WTC11 (cell line): Measurements from ENCODE around the gene PNLIP. TPM values are rescaled to one million over a fixed set of nuclear protein-coding genes. Genes with fewer than 3 reads are reported as not detected.

ENCODE experiments used
- ATAC-seq: fragments of 200-7000 bp; cut with Tn5 transposase; 2 replicates; pipeline ENCODE4 v1.10.0; 2021; ENCODE audit warnings: mild to moderate bottlenecking, moderate library complexity
- CTCF ChIA-PET: fragments of 300-600 bp; sonication (Branson Sonifier 250); formaldehyde crosslinking; loops from one replicate; lab custom pipeline; 2021; ENCODE audit warnings: antibody characterized with exemption; lab: Charles Lee
- POLR2A ChIA-PET: fragments of 350-600 bp; sonication (Branson Sonifier 250); formaldehyde crosslinking; loops from one replicate; lab custom pipeline; 2021; ENCODE audit warnings: antibody characterized with exemption; lab: Charles Lee
- DNase-seq: peaks from one replicate; pipeline ENCODE4 v3.0.0; 2021; ENCODE audit warnings: low spot score
- H3K27ac Mint-ChIP-seq: 2 replicates; pipeline ENCODE4 v1.8.0; 2021; ENCODE audit warnings: mixed read lengths
- H3K27me3 Mint-ChIP-seq: 2 replicates; pipeline ENCODE4 v1.8.0; 2021; ENCODE audit warnings: low read depth, mild to moderate bottlenecking, moderate library complexity, mixed read lengths
- H3K36me3 Mint-ChIP-seq: 2 replicates; pipeline ENCODE4 v1.8.0; 2021; ENCODE audit warnings: mixed read lengths
- H3K4me1 Mint-ChIP-seq: 2 replicates; pipeline ENCODE4 v1.8.0; 2022; ENCODE audit warnings: mixed read lengths
- H3K4me3 Mint-ChIP-seq: 2 replicates; pipeline ENCODE4 v1.8.0; 2021; ENCODE audit warnings: mild to moderate bottlenecking, moderate library complexity, mixed read lengths
- H3K9me3 Mint-ChIP-seq: 2 replicates; pipeline ENCODE4 v1.8.0; 2021; ENCODE audit warnings: mixed read lengths
- ATF1 ChIP-seq: sonication (generic); formaldehyde crosslinking; IDR thresholded peaks from 2 replicates; pipeline ENCODE4 v1.8.1; 2023; ENCODE audit warnings: mild to moderate bottlenecking, moderate library complexity, missing genetic modification reagents
- CREB1 ChIP-seq: sonication (generic); formaldehyde crosslinking; IDR thresholded peaks from 2 replicates; pipeline ENCODE4 v1.8.0; 2023; ENCODE audit warnings: mild to moderate bottlenecking, missing genetic modification reagents
- ELF4 ChIP-seq: sonication (generic); formaldehyde crosslinking; IDR thresholded peaks from 2 replicates; pipeline ENCODE4 v1.8.1; 2022; ENCODE audit warnings: low read depth, mild to moderate bottlenecking, moderate library complexity, missing genetic modification reagents
- EMX1 ChIP-seq: fragments of 250-450 bp; sonication (Bioruptor Pico); IDR thresholded peaks from 2 replicates; pipeline ENCODE4 v1.8.0; 2021; ENCODE audit warnings: mild to moderate bottlenecking
- FOXJ3 ChIP-seq: sonication (generic); formaldehyde crosslinking; IDR thresholded peaks from 2 replicates; pipeline ENCODE4 v1.9.0; 2021; ENCODE audit warnings: missing genetic modification reagents, mild to moderate bottlenecking, borderline replicate concordance
- FOXK1 ChIP-seq: sonication (generic); formaldehyde crosslinking; IDR thresholded peaks from 2 replicates; pipeline ENCODE4 v1.8.0; 2022; ENCODE audit warnings: mild to moderate bottlenecking, moderate library complexity, missing genetic modification reagents
- GABPB1 ChIP-seq: sonication (generic); formaldehyde crosslinking; IDR thresholded peaks from 2 replicates; pipeline ENCODE4 v1.8.1; 2023; ENCODE audit warnings: mild to moderate bottlenecking, missing genetic modification reagents
- GTF2I ChIP-seq: fragments of 250-450 bp; sonication (Bioruptor Pico); conservative IDR thresholded peaks from 2 replicates; pipeline ENCODE4 v1.4.0; 2021; ENCODE audit warnings: mild to moderate bottlenecking
- NFATC4 ChIP-seq: fragments of 250-450 bp; sonication (Bioruptor Pico); IDR thresholded peaks from 2 replicates; pipeline ENCODE4 v1.9.0; 2021; ENCODE audit warnings: mild to moderate bottlenecking
- PRDM15 ChIP-seq: sonication (generic); formaldehyde crosslinking; IDR thresholded peaks from 2 replicates; pipeline ENCODE4 v1.8.0; 2022; ENCODE audit warnings: missing genetic modification reagents
- PRRX2 ChIP-seq: fragments of 250-450 bp; sonication (Bioruptor Pico); IDR thresholded peaks from 2 replicates; pipeline ENCODE4 v1.8.0; 2021; ENCODE audit warnings: mild to moderate bottlenecking
- TCF7 ChIP-seq: sonication (generic); formaldehyde crosslinking; IDR thresholded peaks from 2 replicates; pipeline ENCODE4 v1.8.0; 2022; ENCODE audit warnings: mild to moderate bottlenecking, low read depth, missing genetic modification reagents, moderate library complexity
- TEAD1 ChIP-seq: sonication (generic); formaldehyde crosslinking; IDR thresholded peaks from 2 replicates; pipeline ENCODE4 v1.8.0; 2022; ENCODE audit warnings: mild to moderate bottlenecking, missing genetic modification reagents
- ZBTB43 ChIP-seq: sonication (generic); formaldehyde crosslinking; IDR thresholded peaks from 2 replicates; pipeline ENCODE4 v1.8.1; 2023; ENCODE audit warnings: mild to moderate bottlenecking, missing genetic modification reagents
- ZNF138 ChIP-seq: sonication (generic); formaldehyde crosslinking; conservative IDR thresholded peaks from 2 replicates; pipeline ENCODE4 v1.8.1; 2022; ENCODE audit warnings: mild to moderate bottlenecking, moderate library complexity, missing genetic modification reagents
- ZNF263 ChIP-seq: sonication (generic); formaldehyde crosslinking; IDR thresholded peaks from 2 replicates; pipeline ENCODE4 v1.8.1; 2022; ENCODE audit warnings: low read depth, mild to moderate bottlenecking, moderate library complexity, missing genetic modification reagents
- ZNF396 ChIP-seq: fragments of 250-450 bp; sonication (Bioruptor Pico); IDR thresholded peaks from 2 replicates; pipeline ENCODE4 v1.8.0; 2021; ENCODE audit warnings: mild to moderate bottlenecking, moderate library complexity, borderline replicate concordance
- total RNA-seq: library from RNA; stranded (reverse); gene quantifications from 3 replicates; pipeline ENCODE4 v1.2.3, GENCODE V29; 2021
- TF ChIP-seq, protein P1 (sequence below): sonication (generic); formaldehyde crosslinking; IDR thresholded peaks from 2 replicates; pipeline ENCODE4 v1.8.0; 2022; ENCODE audit warnings: mild to moderate bottlenecking, missing genetic modification reagents
- TF ChIP-seq, protein P2 (sequence below): sonication (generic); formaldehyde crosslinking; IDR thresholded peaks from 2 replicates; pipeline ENCODE4 v1.8.0; 2023; ENCODE audit warnings: missing genetic modification reagents
- TF ChIP-seq, protein P3 (sequence below): sonication (generic); formaldehyde crosslinking; IDR thresholded peaks from 2 replicates; pipeline ENCODE4 v1.8.0; 2022; ENCODE audit warnings: mild to moderate bottlenecking, missing genetic modification reagents
- TF ChIP-seq, protein P4 (sequence below): sonication (generic); formaldehyde crosslinking; IDR thresholded peaks from 2 replicates; pipeline ENCODE4 v1.8.1; 2022; ENCODE audit warnings: mild to moderate bottlenecking, moderate library complexity, missing genetic modification reagents
- TF ChIP-seq, protein P5 (sequence below): sonication (generic); formaldehyde crosslinking; IDR thresholded peaks from 2 replicates; pipeline ENCODE4 v1.8.0; 2023; ENCODE audit warnings: missing genetic modification reagents, mild to moderate bottlenecking, borderline replicate concordance

PNLIP gene
- total RNA-seq, 1 experiment from 2014 or later = 1.6 TPM

GRCh38 chr10:116555880-116556279 lies 10.1 kb downstream of the PNLIP start (continued):
- TF ChIP-seq PRDM15 (CRISPR knock-in tag) (no peak), ELF4 (CRISPR knock-in tag) (no peak)

DNA sequence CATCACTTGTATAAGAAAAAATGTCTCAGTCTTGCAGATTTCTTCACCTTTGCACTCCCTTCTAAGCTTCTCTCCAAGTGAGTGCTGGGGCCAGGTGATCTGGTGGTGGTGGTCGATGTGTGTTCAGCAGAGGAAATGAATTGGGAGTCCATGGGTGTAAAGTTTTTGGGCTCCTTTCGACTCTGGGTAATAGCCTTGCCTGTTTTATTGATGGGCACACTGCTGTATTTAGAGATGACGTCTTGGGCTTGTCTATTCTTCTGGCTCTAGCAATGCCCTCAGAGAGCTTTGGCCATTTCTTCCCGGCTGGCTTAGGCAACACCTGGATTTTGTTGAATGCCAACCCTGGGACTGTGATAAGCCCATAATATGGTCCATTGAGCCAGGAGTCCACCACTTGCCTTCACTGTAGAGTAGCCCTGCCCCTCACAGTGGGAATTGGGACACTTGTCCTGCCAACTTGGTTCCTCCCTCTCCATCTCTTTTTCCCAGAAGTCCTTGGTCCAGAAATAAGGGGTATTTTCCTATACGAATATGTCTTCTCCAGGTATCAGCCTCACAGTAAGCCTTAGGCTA lies 11.7 kb downstream of the PNLIP start:
- H3K27me3 Mint-ChIP-seq = no peaks in the 10 kb centered on the region
- ATAC-seq = no peak

More for the DNA sequence above, 11.7 kb downstream of the PNLIP start:
- ChIA-PET POLR2A (no interaction called here), CTCF (interaction anchor here (0.7 kb wide), 1 partner anchor 87 kb away, joined by 3 read pairs; no protein-coding TSS in a partner anchor)
- H3K4me3 Mint-ChIP-seq = no peak overlapping the region
- DNase-seq = no peak
- no peak overlapping the region for H3K27ac Mint-ChIP-seq
- H3K36me3 Mint-ChIP-seq = no peaks in the 10 kb centered on the region
- TF ChIP-seq EMX1 = no peak
- TF ChIP-seq, protein P1, sequence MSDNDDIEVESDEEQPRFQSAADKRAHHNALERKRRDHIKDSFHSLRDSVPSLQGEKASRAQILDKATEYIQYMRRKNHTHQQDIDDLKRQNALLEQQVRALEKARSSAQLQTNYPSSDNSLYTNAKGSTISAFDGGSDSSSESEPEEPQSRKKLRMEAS = no peak
- no peak for TF ChIP-seq GTF2I (CRISPR knock-in tag)
- no peak for TF ChIP-seq ZNF396 (CRISPR knock-in tag)
- TF ChIP-seq ATF1 (CRISPR knock-in tag) = no peak
- TF ChIP-seq PRRX2 = no peak
- TF ChIP-seq ZNF138 (CRISPR knock-in tag) = no peak
- TF ChIP-seq FOXJ3 (CRISPR knock-in tag) = no peak
- TF ChIP-seq ZBTB43 (CRISPR knock-in tag) = no peak
- no peak for TF ChIP-seq ZNF263 (CRISPR knock-in tag)
- no peak for TF ChIP-seq NFATC4 (CRISPR knock-in tag)
- TF ChIP-seq, protein P2, sequence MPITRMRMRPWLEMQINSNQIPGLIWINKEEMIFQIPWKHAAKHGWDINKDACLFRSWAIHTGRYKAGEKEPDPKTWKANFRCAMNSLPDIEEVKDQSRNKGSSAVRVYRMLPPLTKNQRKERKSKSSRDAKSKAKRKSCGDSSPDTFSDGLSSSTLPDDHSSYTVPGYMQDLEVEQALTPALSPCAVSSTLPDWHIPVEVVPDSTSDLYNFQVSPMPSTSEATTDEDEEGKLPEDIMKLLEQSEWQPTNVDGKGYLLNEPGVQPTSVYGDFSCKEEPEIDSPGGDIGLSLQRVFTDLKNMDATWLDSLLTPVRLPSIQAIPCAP (CRISPR knock-in tag) = no peak
- TF ChIP-seq GABPB1 (CRISPR knock-in tag) = no peak
- TF ChIP-seq TCF7 (CRISPR knock-in tag) = no peak
- TF ChIP-seq, protein P3, sequence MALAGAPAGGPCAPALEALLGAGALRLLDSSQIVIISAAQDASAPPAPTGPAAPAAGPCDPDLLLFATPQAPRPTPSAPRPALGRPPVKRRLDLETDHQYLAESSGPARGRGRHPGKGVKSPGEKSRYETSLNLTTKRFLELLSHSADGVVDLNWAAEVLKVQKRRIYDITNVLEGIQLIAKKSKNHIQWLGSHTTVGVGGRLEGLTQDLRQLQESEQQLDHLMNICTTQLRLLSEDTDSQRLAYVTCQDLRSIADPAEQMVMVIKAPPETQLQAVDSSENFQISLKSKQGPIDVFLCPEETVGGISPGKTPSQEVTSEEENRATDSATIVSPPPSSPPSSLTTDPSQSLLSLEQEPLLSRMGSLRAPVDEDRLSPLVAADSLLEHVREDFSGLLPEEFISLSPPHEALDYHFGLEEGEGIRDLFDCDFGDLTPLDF (CRISPR knock-in tag) = no peak
- TF ChIP-seq CREB1 (CRISPR knock-in tag) = no peak
- no peak for TF ChIP-seq FOXK1 (CRISPR knock-in tag)
- TF ChIP-seq, protein P4, sequence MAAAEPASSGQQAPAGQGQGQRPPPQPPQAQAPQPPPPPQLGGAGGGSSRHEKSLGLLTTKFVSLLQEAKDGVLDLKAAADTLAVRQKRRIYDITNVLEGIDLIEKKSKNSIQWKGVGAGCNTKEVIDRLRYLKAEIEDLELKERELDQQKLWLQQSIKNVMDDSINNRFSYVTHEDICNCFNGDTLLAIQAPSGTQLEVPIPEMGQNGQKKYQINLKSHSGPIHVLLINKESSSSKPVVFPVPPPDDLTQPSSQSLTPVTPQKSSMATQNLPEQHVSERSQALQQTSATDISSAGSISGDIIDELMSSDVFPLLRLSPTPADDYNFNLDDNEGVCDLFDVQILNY (CRISPR knock-in tag) = no peak
- TF ChIP-seq, protein P5, sequence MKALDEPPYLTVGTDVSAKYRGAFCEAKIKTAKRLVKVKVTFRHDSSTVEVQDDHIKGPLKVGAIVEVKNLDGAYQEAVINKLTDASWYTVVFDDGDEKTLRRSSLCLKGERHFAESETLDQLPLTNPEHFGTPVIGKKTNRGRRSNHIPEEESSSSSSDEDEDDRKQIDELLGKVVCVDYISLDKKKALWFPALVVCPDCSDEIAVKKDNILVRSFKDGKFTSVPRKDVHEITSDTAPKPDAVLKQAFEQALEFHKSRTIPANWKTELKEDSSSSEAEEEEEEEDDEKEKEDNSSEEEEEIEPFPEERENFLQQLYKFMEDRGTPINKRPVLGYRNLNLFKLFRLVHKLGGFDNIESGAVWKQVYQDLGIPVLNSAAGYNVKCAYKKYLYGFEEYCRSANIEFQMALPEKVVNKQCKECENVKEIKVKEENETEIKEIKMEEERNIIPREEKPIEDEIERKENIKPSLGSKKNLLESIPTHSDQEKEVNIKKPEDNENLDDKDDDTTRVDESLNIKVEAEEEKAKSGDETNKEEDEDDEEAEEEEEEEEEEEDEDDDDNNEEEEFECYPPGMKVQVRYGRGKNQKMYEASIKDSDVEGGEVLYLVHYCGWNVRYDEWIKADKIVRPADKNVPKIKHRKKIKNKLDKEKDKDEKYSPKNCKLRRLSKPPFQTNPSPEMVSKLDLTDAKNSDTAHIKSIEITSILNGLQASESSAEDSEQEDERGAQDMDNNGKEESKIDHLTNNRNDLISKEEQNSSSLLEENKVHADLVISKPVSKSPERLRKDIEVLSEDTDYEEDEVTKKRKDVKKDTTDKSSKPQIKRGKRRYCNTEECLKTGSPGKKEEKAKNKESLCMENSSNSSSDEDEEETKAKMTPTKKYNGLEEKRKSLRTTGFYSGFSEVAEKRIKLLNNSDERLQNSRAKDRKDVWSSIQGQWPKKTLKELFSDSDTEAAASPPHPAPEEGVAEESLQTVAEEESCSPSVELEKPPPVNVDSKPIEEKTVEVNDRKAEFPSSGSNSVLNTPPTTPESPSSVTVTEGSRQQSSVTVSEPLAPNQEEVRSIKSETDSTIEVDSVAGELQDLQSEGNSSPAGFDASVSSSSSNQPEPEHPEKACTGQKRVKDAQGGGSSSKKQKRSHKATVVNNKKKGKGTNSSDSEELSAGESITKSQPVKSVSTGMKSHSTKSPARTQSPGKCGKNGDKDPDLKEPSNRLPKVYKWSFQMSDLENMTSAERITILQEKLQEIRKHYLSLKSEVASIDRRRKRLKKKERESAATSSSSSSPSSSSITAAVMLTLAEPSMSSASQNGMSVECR (CRISPR knock-in tag) = no peak
- TF ChIP-seq TEAD1 = no peak
- H3K9me3 Mint-ChIP-seq = no peaks in the 10 kb centered on the region
- H3K4me1 Mint-ChIP-seq = peaks cover 21% of the 10 kb centered on the region
